Amygdala (tissue), 56 donors: ENCODE measurements around the gene FBXO2.
A peak's percentile ranks its signal among the peaks of the same experiment; 100 is the strongest.

Experiments used
- DNase-seq, 56 donors: peaks; one replicate each; lab custom pipeline; 2025; lab: John Stamatoyannopoulos, UW

Gene FBXO2, protein sequence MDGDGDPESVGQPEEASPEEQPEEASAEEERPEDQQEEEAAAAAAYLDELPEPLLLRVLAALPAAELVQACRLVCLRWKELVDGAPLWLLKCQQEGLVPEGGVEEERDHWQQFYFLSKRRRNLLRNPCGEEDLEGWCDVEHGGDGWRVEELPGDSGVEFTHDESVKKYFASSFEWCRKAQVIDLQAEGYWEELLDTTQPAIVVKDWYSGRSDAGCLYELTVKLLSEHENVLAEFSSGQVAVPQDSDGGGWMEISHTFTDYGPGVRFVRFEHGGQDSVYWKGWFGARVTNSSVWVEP

DNA sequence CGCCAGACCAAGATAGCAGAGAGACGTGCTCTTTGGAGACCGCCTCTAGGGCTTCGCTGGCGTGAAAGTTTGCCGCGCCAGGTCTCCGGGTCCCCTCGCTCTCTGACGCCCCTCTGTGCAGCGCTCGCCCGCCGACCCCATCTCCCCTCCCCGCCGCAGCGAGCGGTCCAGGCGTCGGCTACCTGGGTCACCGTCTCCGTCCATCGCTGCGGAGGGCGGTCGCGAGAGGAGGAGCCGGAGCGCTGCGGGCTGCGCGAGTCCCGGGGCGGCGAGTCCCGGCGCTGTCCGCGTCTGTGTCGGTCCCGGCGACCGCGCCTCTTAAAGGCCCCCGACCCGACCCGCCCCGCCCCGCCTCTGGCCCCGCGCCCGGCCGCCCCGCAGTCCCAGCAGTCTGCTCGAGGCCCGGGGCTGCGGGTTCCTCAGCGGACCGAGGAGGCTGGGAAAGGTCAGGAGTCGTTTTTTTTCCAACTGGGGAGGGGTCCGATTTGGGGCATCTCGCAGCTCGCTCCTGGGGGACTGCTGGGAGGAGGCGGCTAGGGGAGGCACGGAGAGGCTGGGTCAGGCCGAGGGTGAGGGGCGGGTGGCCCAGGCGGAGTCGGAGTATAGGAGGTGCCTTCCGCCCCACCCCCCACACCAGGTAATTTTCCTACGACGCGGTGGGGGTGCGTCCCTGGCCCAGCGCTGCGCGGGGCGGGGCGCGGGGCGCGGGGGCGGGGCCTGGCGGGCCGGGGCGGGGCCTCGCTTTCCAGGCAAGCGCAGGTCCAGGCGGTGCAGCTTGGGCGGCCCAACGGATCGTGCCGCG lies at the start of gene FBXO2, which contains the start of gene FBXO44:
Gene FBXO2 (minus strand): TSS at position 293 of the 802 bp plus-strand sequence. CDS start 89 bp downstream, at position 204.
Gene FBXO44 (plus strand): TSS at position 741 of the 802 bp plus-strand sequence. CDS start 959 bp downstream, outside the sequence.
- peak in 33 of 56 donors; percentile 28 to 70 (median 52) for DNase-seq

DNA sequence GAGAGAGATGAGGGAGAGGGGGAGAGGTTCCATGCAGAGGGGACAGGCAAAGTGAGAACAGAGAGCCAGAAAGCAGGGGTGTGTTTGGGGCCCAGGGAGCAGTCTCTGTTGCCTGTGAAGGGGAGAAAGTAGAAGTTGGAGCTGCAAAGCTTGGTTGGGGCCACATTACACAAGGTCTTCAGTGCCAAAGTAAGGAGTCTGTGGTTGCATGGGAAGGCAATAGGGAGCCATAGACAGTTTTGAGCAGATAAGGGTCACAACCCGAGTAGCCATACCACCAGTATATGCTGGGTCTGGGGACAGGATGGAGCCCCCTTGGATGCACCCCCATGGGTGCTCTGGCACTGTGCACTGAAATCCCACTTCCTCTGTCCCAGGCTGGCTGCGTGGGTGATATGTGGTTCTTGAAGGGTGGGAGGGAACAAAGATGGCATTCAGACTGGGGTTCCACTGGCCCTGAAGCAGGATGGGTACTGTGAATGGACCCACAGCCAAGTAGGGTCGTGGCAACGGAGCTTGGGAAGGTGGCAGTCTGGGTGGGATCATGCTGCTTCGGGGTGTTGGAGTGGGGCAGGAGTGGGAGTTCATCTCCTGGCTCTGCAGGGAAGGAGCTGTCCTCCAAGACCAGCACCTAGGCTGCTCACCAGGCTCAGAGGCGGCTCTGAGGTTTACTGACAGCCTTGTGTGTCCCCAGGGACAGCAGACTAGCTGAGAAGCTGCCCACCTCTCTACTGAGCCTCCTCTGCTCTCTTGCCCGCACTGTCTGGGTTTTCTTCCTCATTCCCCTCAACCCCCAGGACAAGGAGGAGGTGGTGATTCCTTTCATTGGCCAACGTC lies 49.3 kb upstream of the FBXO2 start:
- no peak for DNase-seq

DNA sequence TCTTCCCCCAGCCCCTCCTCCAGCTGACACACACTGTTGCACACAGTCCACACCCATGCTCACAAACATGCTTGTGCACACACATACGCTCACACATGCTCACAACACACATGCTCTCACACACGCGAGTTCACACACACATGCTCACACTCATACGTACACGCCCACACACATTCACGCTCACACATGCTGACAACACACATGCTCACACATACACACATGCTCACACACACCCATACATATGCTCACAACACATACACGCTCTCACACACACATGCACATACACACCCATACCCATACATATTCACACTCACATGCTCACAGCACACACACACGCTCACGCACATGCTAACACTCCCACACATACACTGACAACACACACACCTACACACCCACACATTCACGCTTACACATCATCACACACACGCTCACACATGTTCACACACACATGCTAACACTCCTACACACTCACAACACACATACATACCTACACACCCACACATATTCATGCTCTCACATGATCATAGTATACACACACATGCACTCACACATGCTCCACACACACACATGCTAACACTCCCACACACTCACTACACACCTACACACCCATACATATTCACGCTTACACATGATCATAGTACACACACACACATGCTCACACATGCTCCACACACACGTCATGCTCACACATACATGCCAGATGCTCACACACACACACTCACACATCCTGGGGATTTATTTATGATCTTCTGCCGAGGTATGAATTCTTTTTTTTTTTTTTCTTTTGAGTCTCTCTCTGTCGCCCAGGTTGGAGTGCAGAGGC lies 48.0 kb upstream of the FBXO2 start:
- peak in 1 of 56 donors; percentile 31 for DNase-seq

DNA sequence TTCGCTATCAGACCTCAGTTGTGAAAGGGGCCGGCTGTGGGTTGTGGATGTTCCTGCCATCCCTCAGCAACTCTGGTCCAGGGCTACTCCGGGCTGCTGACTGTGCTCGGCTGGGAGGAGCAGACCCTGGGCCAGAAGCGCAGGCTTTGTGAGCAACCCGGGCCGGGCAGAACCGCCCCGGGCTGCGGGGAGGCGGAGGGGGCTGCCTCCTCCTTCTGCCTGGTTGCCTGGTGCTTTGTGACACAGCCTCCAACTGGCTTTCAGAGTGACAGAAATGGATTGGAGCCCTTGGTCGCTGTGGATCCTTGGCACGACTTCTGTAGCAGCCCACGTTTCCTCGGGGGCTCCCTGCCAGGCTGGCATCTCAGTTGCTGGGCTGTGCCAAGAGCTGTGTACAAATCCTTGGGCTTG lies 47.3 kb upstream of the FBXO2 start:
- peak in 53 of 56 donors; percentile 25 to 91 (median 77) for DNase-seq

DNA sequence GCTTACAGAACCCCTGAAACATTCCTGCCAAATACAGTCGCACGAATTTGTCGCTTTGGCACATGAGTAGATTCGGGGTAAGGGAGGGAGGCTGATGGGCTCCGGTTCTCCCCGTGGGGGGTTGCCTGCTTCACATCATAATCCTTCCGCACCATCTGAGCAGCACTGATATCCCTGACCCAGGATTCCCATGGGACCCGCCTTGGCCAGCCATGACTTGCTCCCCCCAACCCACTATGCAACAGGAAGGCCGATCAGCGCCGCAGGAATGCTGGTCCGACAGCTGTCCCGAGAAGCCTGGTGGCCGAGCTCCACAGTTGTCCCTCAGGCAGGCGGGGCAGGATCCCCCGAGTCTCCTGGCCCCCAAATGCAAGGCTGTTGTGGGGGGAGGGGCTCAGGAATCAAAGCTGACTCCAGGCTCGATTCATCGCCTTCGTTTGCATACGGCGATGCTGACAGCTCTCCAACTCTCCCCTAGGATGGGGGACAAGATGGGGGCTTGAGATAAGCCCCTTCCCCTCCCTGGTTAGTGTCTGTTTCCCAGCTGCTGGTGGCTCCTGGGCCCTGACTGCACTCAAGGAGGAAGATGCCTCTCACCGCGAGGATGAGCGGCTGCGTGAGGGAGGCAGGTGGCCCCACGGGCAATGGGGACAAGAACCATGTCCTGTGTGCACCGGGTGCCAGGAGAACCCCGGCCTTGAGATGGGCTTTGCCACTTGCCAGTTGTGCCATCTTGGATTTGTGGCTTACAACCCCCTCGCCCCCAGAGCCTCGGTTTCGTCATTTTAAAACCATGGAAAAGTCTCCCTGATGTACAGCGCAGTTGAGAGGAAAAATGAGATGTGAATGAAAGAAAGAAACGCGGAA lies 46.6 kb upstream of the FBXO2 start:
- DNase-seq = peak in 2 of 56 donors; percentile 22 to 26

DNA sequence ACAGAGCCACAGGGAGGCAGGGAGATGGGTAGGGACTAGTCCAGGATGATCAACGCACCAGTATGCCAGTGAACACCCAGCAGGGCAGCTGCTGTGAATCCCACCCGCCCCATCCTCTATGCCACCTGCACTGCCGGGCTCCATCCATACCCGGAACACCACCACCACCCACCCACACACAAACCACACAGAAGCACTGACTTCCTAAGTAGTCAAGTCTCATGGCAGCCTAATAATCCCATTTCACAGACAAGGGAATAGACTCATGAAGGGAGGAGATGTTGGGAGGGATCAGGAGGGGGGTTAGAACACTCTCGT lies 43.6 kb upstream of the FBXO2 start:
- no peak for DNase-seq

DNA sequence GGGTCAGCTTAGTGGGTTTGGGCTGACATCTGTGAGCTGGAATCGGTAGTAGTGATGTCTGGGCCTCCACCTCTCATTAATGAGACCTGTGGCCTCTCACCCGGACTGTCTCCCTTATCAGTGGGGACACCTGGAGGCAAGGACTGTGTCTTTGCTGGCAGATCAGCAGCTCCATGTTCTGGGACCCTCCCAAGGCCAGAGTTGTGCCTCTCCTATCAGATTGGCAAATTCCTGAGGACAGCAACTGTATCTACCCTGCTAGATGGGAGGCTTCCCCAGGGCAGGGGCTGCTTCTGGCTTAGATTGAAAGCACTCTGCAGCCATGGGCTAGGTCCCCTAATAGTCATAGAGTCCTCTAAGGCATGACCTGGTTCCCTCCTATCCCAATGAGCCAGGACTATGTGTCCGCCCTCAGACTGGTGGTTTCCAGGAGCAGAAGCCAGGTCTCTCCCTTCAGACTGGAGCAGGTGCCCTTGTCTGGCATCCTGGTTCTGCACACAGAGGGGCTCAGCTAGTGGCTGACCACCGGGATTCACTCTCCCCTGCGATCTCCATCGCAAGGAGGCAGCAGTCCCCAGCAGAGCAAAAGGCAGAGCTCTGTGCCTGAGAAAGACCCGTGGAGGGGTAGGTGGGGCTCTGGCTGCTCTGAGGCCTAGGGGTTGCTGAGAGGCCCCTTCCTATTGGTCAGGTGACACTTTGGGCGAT lies 43.1 kb upstream of the FBXO2 start:
- DNase-seq = no peak

DNA sequence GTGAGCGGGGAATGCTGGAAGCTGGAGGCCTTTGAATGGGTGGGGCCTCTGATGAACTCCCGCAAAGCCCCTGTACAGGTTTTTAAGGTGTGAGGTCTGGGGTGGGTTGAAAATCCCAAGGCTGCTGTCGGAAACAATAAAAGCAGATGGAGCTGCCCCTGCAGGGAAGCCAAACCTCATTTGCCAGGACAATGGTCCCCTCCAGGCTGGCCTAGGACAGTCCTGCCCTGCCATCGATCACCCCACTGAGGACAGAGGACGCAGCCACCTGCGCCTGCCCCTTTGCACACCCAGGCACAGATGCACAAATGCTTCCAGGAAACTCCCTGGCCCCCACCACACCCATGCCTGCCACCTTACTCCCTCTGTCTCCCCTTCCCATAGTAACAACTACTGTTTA lies 41.6 kb upstream of the FBXO2 start:
- DNase-seq = no peak

DNA sequence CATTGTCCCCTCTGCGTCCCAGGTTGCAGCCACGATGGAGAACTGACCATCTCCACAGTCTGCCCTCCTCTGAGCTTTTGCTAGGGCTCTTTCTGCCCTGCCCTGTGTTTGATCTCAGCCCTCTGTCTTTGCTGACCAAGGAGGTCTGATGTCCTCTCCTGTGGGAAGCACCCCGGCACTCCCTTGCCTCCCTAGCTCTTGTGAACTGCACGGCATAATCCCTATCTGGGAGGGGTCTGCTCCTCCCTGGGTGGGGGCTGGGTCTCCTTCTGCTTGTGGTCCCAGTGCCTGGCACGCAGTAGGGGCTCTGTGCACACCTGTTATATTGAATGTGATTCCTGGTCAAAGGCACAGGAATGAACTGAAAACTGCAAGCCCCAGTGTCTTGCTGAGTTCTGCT lies 39.7 kb upstream of the FBXO2 start:
- DNase-seq = no peak

DNA sequence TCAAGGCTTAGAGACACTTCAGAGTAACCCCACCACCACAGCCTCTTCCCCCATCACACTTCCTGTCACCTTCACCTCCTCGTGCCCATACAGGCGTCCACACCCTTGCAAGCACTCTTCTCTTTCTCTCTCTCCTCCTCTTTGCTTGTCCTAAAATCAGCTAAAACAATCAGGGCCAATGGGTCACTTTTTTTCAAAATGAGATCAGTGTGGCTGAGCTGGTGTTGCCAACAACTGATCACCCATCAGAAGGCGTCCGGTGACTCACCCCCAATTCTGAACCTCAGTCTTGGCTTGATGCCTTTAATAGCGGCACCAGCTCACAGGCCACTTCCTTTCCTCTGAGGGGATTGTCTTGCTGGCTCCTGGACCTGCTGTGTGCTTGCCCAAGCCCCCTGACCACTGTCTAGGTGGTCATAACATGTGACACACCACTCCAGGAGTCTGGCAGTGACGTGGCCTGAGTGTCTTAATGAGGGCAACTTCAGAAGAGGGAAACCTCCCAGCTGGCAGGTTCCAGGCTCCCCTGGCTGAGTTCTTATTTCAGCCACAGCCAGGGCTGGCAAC lies 38.9 kb upstream of the FBXO2 start:
- peak in 15 of 56 donors; percentile 17 to 57 (median 34) for DNase-seq

DNA sequence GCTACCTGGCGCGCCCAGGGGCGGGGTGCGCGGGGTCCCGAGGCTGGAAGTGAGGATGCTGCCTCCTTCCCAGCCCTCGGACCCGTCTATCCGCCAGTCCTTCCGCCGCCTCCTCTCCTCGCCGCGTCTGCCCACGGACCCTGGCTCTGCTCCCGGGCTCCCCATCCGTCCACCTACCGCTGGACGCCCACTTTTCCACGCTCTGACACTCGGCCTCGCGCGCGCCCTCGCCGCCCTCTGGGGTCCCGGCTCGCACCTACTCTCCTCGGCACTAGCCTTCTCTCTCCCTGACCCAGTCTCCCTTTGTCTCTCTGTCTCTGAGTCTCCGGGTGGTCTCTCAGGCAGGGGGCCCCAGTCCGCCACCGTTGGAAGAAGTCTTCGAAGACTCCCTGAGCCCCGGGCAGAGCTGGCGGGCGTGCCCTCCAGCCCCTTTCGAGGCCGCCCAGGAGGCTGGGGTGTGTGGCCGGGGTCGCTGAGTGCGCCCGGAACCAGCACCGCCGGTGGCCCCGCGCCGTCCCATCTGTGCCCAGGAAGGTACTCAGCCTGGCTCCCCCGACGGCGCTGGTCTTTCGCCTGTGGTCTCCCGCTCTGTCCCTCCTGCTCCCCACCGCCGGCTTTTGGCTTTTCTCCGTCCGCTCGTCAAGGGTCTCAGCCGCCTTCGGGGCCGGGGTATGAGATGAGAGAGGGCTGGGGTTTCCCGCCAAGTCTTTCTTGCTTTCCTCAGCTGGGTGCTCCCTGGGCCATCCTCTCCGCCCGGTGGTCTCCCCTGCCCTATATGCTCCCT lies 37.9 kb upstream of the FBXO2 start:
- DNase-seq = no peak

DNA sequence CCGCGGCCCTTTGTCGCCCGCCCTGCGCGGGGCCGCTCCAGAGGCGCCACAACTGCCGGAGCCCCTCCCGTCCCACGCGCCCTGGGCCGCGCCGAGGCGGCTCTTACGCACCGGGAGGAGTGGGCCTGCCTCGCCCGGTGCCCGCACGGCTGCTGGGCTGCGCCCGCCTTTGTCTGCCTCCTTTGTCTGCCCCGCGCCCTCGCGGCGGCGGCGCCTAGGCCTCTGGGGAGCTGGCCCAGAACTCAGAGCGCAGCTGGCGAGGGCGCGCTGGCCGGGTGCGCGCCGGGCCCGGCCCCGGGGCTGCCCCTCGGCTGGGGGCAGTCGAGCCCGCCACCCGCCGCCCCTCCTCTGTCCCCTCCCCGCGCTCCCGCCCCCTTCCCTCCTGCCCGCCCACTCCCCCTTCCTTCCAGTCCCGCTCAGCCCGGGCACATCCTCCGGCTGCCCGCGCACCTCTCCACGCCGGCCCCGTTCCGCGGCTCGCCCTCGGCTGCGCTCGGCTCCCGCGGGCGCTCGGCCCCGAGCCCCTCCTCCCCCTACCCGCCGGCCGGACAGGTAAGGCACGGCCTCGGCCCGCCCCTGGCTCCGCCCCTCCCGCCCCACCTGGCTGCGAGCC lies 37.2 kb upstream of the FBXO2 start, which contains the start of gene DRAXIN:
Gene DRAXIN (plus strand): TSS at position 409 of the 613 bp plus-strand sequence. CDS start 14,549 bp downstream, outside the sequence.
- peak in 10 of 56 donors; percentile 11 to 48 (median 27) for DNase-seq

DNA sequence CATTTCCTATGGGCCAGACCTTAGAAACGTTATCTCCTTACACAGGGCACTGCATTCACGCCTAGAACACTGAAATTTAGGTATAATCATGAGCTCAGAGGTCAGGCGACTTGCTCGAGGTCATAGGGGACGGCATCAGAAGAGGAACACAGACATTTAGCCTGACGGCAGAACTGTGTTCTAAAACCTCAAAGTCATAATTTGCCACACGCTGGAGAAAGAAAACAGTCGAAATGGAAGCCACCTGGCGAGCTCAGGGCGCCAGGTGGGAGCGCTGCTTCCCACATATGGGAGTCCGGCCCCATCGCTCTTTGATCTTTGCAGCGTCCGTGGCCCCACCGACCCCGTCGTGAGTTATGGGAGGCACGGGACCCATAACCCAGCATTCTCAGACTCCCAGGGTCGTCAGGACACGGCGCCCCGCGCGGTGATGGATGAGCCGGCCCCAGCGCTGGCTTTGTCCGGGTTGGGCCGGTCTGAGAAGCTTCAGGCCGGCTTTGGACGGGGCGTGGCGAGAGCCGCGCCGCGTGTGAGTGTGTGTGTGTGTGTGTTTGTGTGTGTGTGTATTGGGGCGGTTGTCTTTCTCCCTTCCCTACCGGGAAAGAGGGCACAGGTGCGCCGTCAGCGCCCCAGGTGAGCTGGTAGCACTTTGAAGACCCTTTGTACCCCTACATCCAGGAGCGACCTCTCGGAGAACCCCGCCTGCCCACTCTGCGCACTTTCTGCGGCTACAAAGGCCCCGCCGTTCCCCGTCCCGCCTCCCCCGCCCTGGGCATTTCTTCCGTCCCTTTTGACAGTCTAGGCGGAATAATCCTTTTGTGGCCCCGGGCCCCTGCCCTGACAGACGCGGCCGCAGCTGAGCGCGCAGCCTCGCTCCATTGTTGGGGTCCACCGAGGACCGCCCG lies 36.4 kb upstream of the FBXO2 start:
- peak in 2 of 56 donors; percentile 11 to 18 for DNase-seq

DNA sequence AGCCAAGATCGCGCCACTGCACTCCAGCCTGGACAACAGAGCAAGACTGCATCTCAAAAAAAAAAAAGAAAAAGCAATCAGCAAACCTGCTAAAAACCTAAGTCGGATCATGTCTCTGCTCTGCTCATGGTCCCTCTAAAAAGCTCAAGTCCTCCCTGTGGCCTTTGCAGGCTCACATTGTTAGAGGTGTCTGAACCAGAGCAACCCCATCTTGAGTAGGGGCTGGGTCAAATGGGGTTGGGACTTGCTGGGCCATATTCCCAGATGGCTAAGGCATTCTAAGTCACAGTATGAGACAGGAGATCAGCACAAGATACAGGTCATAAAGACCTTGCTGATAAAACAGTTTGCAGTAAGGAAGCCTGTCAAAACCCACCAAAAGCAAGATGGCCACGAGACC lies 34.3 kb upstream of the FBXO2 start:
- no peak for DNase-seq

DNA sequence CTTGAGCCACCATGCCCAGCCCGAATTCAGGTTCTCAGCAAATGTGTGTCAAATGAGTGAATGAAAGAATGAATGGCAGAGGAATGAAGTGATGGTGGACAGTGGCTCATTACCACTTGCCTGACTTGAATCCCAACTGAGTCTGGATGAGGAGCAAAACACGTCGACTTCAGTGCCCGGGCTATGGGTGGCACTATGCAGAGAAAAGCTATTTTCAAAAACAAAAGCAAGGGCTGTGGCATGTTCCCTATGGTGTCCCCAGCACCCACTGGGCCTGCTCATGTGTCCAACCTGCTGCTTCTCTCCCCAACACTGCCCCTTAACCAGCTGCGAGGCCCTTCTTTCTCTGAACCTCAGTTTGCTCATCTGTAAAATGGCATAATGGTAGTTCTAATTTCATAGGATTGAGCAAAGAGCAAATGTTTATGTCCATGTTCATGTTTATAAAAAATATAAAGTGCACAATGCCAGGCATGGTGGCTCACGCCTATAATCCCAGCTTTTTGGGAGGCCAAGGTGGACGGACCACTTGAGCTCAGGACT lies 31.1 kb upstream of the FBXO2 start:
- no peak for DNase-seq
